Type B pancreatic cell (in vitro differentiated cells): ENCODE data around the gene PRDM16. TPM values are rescaled to one million over a fixed set of nuclear protein-coding genes. Genes with fewer than 3 reads are reported as not detected.

Experiments used
- DNase-seq: peaks from one replicate; pipeline ENCODE4 v3.0.0; 2021; ENCODE audit warnings: mixed read lengths; ENCODE audit not compliant: unreplicated experiment; ENCODE audit errors: extremely low spot score
- H3K27ac Mint-ChIP-seq: 2 replicates; pipeline ENCODE4 v1.8.0; 2021; ENCODE audit warnings: mild to moderate bottlenecking, mixed read lengths
- H3K27me3 Mint-ChIP-seq: 2 replicates; pipeline ENCODE4 v1.8.0; 2021; ENCODE audit warnings: mixed read lengths
- H3K36me3 Mint-ChIP-seq: 2 replicates; pipeline ENCODE4 v1.8.0; 2021; ENCODE audit warnings: mixed read lengths
- H3K4me1 Mint-ChIP-seq: one replicate; pipeline ENCODE4 v1.8.0; 2021; ENCODE audit warnings: mixed read lengths; ENCODE audit not compliant: unreplicated experiment
- H3K4me3 Mint-ChIP-seq: 2 replicates; pipeline ENCODE4 v1.8.0; 2021; ENCODE audit warnings: mild to moderate bottlenecking, mixed read lengths
- H3K9me3 Mint-ChIP-seq: 2 replicates; pipeline ENCODE4 v1.8.0; 2021; ENCODE audit warnings: mixed read lengths
- total RNA-seq: library from RNA; stranded (reverse); gene quantifications from 2 replicates; pipeline ENCODE4 v1.2.1, GENCODE V29; 2021; ENCODE audit warnings: low replicate concordance
- TF ChIP-seq, protein P1 (sequence below): fragments of 200-600 bp; sonication (generic); conservative IDR thresholded peaks from 2 replicates; pipeline ENCODE4 v1.5.0; 2021; ENCODE audit warnings: antibody characterized with exemption, mild to moderate bottlenecking

The PRDM16 gene
- total RNA-seq, 1 donor from 2014 or later: 23.6 TPM

DNA sequence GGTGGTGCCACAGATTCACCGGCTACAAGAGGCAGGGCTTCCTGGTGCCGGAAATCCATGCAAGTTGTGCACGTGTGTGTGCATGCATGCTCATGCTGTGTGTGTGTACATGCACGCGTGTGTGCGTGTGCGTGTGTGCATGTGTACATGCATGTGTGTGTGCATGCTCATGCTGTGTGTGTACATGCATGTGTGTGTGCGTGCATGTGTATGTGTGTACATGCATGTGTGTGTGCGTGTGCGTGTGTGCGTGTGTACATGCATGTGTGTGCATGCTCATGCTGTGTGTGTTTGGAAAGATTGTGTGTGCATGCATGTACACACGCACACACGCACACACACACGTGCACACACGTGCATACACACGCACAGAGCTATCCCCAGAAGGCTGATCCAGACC lies 48.9 kb downstream of the PRDM16 start:
- Mint-ChIP-seq H3K36me3 (no peaks in the 10 kb centered on the region), H3K4me3 (no peak overlapping the region), H3K9me3 (no peaks in the 10 kb centered on the region), H3K4me1 (peaks cover 46% of the 10 kb centered on the region), H3K27ac (no peak overlapping the region), H3K27me3 (peaks cover 7% of the 10 kb centered on the region)
- TF ChIP-seq, protein P1, sequence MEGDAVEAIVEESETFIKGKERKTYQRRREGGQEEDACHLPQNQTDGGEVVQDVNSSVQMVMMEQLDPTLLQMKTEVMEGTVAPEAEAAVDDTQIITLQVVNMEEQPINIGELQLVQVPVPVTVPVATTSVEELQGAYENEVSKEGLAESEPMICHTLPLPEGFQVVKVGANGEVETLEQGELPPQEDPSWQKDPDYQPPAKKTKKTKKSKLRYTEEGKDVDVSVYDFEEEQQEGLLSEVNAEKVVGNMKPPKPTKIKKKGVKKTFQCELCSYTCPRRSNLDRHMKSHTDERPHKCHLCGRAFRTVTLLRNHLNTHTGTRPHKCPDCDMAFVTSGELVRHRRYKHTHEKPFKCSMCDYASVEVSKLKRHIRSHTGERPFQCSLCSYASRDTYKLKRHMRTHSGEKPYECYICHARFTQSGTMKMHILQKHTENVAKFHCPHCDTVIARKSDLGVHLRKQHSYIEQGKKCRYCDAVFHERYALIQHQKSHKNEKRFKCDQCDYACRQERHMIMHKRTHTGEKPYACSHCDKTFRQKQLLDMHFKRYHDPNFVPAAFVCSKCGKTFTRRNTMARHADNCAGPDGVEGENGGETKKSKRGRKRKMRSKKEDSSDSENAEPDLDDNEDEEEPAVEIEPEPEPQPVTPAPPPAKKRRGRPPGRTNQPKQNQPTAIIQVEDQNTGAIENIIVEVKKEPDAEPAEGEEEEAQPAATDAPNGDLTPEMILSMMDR: no peak
- DNase-seq: no peak

DNA sequence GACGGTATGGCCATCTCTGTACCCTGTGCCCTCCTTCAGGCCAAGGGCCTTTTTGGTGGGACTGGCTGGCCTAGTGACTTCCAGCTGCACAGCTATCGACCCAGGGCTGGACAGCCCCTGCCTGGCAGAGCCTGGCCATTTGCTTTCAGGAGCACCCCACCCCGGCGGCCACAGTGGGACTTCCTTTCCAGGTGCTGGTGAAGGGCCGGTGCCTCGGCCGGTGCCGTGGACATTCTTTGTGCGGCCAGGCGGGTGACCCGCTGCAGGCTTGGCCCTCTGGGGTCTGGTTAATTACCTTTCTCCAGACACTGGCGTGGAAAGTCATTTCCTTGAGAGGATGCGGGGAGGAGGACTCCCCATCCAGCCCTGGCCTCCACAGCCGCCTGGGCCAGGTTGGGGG lies 50.1 kb downstream of the PRDM16 start:
- TF ChIP-seq, protein P1: no peak
- no peak overlapping the region for H3K4me3 Mint-ChIP-seq
- peaks cover 42% of the 10 kb centered on the region for H3K4me1 Mint-ChIP-seq
- DNase-seq: no peak
- H3K27ac Mint-ChIP-seq: peak overlapping the region; percentile 46
- H3K9me3 Mint-ChIP-seq: no peaks in the 10 kb centered on the region
- H3K27me3 Mint-ChIP-seq: peaks cover 7% of the 10 kb centered on the region
- no peaks in the 10 kb centered on the region for H3K36me3 Mint-ChIP-seq

DNA sequence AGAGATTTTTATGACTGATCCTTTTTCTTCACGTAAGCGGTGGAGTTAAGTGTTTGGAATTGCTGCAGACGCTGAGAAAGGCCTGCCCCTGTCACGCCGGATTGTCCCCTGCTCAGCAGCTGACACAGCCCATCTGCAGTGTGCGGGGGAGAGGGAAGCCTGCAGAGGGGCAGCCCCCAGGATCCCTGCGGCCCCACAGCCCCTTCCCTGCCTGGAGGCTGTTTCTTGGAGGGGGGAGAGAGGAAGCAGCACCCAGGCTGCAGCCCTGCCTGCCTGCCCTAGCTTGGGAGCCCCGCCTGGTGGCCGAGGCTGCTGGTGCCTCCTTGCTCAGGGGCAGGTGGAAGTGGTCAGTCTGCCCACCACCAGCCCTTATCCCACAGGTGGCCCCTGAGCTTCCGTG lies 50.7 kb downstream of the PRDM16 start:
- Mint-ChIP-seq H3K4me3 (peak overlapping the region; percentile 22), H3K36me3 (no peaks in the 10 kb centered on the region), H3K4me1 (peaks cover 42% of the 10 kb centered on the region), H3K27ac (peak overlapping the region; percentile 46), H3K27me3 (peaks cover 7% of the 10 kb centered on the region), H3K9me3 (no peaks in the 10 kb centered on the region)
- TF ChIP-seq, protein P1: peak; percentile 54
- DNase-seq: no peak

- H3K27me3 Mint-ChIP-seq: peaks cover 7% of the 10 kb centered on the region
- no peaks in the 10 kb centered on the region for H3K9me3 Mint-ChIP-seq
- no peak overlapping the region for H3K4me3 Mint-ChIP-seq
- TF ChIP-seq, protein P1: no peak
- no peak overlapping the region for H3K27ac Mint-ChIP-seq
- no peaks in the 10 kb centered on the region for H3K36me3 Mint-ChIP-seq
- peaks cover 40% of the 10 kb centered on the region for H3K4me1 Mint-ChIP-seq
- no peak for DNase-seq
Observed at GRCh38 chr1:3120140-3120539, 51.1 kb downstream of the PRDM16 start.

DNA sequence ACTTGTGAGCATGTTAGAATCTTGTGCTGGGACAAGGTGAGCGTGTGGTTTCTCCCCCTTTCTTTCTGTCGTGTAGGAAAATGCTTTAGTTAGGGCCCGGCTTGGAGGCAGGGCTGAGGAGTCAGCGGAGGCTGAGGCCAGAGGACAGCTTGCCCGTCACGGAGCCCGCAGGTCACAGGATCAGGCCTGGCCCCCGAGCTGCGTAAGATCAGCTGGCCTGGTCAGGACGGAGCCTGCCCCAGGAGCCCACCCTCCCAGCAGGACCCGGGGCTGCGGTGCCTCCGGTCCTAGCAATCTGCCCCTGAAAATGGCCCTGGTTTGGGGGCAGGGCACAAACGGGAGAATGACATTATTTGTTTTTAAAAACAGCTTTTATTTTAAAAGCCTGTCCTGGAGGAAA lies 52.0 kb downstream of the PRDM16 start:
- H3K36me3 Mint-ChIP-seq: no peaks in the 10 kb centered on the region
- DNase-seq: no peak
- H3K4me3 Mint-ChIP-seq: peak overlapping the region; percentile 39
- H3K27me3 Mint-ChIP-seq: peaks cover 7% of the 10 kb centered on the region
- TF ChIP-seq, protein P1: no peak
- peaks cover 38% of the 10 kb centered on the region for H3K4me1 Mint-ChIP-seq
- H3K9me3 Mint-ChIP-seq: no peaks in the 10 kb centered on the region
- H3K27ac Mint-ChIP-seq: no peak overlapping the region
